PC-3 (cell line): Measurements from ENCODE around the gene DISP3.

Experiments
- EZH2 ChIP-seq: fragments of 300-600 bp; sonication (generic); IDR thresholded peaks from one replicate; pipeline ENCODE4 v1.6.1; 2017; ENCODE audit warnings: antibody characterized with exemption, mild to moderate bottlenecking, low read length; ENCODE audit not compliant: unreplicated experiment
- EZH2phosphoT487 ChIP-seq: fragments of 300-600 bp; sonication (generic); IDR thresholded peaks from 2 replicates; pipeline ENCODE4 v1.6.1; 2018; ENCODE audit warnings: mild to moderate bottlenecking, antibody characterized with exemption, low read length, borderline replicate concordance
- TF ChIP-seq, protein P1 (sequence below): fragments of 300-600 bp; sonication (generic); conservative IDR thresholded peaks from 2 replicates; pipeline ENCODE4 v1.5.1; 2017; ENCODE audit warnings: antibody characterized with exemption, low read depth, mild to moderate bottlenecking, low read length

DNA sequence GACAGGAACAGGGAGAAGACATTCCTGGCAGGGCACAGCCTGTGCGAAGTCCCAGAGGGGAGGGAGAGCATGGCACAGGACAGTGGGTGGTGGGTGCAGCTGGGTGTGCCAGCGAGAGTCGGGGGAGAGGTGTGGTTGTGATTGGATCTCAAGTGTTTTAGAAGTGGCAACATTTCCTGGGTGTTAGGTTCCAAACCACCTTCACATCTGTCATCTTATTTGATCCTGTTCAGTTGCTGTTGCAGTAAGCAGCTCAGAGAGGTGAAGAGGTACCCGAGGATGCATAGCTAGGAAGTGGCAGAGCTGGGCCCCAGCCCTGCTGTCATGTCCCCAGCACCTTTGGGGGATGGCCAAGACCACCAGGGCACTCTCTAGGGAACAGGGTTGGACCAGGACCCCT, 22.0 kb upstream of the DISP3 start:
- TF ChIP-seq, protein P1, sequence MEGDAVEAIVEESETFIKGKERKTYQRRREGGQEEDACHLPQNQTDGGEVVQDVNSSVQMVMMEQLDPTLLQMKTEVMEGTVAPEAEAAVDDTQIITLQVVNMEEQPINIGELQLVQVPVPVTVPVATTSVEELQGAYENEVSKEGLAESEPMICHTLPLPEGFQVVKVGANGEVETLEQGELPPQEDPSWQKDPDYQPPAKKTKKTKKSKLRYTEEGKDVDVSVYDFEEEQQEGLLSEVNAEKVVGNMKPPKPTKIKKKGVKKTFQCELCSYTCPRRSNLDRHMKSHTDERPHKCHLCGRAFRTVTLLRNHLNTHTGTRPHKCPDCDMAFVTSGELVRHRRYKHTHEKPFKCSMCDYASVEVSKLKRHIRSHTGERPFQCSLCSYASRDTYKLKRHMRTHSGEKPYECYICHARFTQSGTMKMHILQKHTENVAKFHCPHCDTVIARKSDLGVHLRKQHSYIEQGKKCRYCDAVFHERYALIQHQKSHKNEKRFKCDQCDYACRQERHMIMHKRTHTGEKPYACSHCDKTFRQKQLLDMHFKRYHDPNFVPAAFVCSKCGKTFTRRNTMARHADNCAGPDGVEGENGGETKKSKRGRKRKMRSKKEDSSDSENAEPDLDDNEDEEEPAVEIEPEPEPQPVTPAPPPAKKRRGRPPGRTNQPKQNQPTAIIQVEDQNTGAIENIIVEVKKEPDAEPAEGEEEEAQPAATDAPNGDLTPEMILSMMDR, result no peak
- TF ChIP-seq EZH2 (no peak), EZH2phosphoT487 (no peak)
